OCI-M2 (cell line): ENCODE data around the gene CXCR6.

ENCODE experiments used
- DNase-seq: peaks from one replicate; lab custom pipeline; 2025; ENCODE audit not compliant: unreplicated experiment; lab: John Stamatoyannopoulos, UW

Gene CXCR6

DNA sequence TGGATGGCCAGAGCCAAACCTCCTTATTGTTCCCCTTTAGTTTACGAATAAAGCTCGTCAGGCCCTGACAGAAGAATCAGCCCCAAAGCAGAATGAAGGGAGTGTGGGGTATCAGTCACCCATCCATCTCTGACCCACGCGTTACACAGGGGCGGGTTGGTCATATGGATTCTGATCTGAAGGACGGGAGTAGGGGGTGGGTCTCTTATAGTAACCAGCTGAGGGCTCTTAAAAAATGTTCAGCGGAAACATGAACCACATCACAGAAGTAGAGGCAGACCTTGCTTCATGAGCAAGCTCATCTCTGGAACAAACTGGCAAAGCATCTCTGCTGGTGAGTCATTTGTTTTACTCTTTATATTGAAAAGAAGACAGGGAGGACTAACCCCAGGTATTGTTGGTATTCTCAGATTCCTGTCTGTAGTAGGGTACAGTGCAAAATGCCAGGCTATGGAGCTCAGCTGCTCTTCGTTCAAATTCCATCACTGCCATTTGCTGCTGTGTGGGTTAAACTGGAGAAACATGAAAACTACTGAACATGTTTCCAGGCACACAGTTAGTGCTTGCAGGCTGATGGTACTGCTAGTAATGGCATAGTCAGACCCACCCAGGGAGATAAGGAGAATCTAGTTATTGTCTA lies at the start of gene CXCR6:
CXCR6 (plus strand) TSS at position 258 of the 640 bp plus-strand sequence. CDS start 3,018 bp downstream, outside the sequence.
- DNase-seq: no peak

- no peak for DNase-seq
These were observed 49.2 kb upstream of the CXCR6 start for GRCh38 chr3:45894015-45894414.

DNA sequence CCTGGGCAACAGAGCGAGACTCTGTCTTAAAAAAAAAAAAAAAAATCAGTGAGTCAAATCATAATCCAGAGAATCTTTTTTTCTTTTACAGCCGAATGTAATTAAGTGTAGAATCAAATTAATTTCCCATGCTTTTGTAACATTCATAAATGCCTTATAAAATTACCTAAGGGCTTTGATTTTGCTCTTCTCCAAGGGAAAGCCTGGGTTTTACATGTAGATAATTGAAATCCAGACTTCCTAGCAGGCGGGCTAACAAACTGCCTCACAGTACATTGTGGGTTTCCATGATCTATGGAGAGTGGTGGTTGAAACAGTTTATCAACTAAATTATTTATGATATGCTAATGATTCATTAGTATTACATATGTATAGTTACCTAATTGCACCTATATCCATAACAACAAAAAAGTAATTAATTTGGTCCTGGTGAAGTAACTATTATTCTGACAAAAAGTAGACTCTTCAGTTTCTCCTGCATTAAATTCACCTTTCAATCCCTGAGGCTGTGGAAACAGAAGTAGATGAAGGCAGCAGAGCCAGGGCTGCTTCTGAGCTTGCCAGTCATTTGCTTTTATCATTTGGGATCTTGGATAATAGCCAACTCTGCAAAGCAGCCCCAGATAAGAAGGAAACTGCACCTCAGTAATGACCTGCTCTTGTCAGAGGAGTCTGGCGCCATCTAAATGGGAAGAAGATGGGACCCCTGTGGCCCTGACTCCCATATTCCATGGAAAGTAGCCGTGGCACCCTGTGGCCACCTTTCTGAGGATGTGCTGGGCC lies 47.4 kb upstream of the CXCR6 start:
- DNase-seq: no peak

DNA sequence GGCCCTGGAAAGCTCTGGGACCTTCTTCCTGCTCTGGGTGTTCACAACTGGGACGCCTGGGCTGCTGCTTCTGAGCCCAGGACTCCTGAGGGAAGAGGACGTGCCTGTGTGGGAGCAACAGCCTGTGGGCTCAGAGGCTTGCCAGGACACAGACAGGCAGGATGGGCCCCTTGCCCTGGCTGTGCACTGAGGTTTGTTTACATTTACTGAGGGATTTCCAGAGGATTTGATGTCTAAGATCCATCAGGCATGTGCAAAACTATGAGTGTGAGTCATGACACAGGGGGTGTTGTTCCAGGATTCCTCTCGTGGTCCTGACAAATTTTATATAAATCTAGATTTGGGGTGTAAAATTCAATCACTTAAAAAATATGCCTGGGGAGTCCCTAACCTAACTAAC lies 46.3 kb upstream of the CXCR6 start:
- no peak for DNase-seq

DNA sequence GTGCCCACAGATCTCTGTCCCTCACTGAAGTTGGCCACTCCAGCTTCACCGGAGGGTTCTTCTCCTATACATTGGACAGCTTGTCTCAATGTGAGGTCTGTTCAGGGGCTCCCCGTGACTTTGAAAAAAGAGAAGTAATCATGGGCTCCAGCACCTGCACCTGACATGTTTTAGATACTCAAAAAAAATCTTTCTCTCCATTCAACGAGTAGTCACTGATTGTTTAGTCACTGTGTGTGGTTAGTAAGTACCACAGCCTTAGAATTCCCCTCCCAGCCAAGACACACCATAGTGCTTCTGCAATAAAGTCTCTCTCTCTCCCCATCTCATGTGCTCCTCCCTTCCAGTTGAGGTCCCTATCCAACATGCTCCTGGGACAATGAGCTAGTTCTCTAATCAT lies 38.3 kb upstream of the CXCR6 start:
- DNase-seq: no peak

DNA sequence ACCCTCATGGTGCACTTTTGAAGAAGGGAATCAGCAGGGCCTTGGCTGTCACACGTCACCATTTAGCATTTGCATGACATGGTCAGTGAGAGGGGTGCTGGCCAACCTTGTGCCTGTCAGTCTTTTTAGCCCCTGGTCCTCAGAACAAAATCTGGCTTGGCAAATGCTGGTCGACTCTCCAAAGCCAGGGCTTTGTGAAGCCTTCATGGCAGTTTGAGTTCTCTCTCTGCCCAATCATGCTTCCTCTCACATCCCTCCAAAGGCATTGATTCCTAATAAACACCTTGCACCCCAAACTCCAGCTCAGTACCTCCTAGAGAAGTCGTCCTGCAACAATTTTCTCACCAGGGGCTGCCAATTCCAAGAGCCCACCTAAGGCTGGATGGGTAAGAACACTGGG lies 37.5 kb upstream of the CXCR6 start:
- no peak for DNase-seq

- DNase-seq: no peak
These were observed 36.4 kb upstream of the CXCR6 start for GRCh38 chr3:45906681-45907407.

- no peak for DNase-seq
These were observed 35.2 kb upstream of the CXCR6 start for GRCh38 chr3:45907769-45908705.

DNA sequence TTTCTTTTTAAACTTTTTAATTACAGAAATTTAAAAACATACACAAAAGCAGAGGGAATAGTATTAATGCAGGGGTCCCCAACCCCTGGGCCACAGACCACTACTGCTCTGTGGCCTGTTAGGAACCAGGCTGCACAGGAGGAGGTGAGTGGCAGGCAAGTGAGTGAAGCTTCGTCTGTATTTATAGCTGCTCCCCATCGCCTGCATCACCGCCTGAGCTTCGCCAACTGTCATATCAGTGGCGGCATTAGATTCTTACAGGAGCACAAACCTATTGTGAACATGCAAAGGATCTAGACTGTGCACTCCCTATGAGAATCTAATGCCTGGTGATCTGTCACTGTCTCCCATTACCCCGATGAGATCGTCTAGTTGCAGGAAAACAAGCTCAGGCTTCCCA lies 34.5 kb upstream of the CXCR6 start:
- DNase-seq: no peak

DNA sequence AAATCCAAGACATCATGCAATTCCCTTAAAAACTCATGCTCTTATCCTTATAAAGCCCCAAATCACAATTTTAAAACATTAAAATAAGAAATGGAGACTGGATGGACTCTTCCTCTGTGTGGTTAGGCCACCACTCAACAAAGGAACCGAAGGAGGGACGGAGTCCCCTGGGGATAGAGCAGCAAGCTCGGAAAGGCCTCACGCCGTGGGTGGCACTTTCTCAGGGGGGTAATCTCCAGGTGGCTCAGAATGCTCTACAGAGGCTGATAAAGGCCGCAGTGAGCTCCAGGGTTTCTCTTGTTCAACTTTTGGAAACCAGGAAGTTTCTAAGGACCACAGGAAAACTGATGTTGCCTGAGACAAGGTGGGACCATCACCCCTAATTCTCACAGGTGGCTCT lies 33.7 kb upstream of the CXCR6 start:
- DNase-seq: no peak

GRCh38 chr3:45910892-45911291 lies 32.4 kb upstream of the CXCR6 start:
- DNase-seq: no peak

- no peak for DNase-seq
These were observed 31.6 kb upstream of the CXCR6 start for GRCh38 chr3:45911511-45912226.

- no peak for DNase-seq
These were observed 30.8 kb upstream of the CXCR6 start for GRCh38 chr3:45912435-45912834.

GRCh38 chr3:45914362-45915058 lies 28.8 kb upstream of the CXCR6 start:
- DNase-seq: no peak

DNA sequence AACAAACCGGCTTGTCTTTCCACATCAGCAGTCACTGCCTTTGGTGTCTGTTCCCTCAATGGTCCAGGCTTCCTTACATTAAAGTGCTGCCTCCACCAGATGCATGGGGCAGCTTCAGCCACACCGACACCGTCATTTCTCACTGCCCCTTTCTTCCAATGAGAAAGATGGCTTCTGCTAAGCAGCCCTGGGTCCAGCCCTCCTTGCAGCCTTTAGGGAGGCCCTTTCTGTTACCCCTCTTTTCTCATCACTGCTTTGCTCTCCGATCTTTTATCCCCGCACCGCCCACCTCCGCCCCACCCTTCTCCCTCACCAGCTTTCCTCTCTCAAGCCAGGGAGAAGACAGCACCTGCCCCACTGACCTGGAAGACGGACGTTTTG lies 28.2 kb upstream of the CXCR6 start:
- no peak for DNase-seq

GRCh38 chr3:45915518-45916231 lies 27.6 kb upstream of the CXCR6 start:
- no peak for DNase-seq

- DNase-seq: no peak
These were observed 25.9 kb upstream of the CXCR6 start for GRCh38 chr3:45917146-45917898.
